Measurements from ENCODE around the gene ZNF174.

The ZNF174 gene

DNA sequence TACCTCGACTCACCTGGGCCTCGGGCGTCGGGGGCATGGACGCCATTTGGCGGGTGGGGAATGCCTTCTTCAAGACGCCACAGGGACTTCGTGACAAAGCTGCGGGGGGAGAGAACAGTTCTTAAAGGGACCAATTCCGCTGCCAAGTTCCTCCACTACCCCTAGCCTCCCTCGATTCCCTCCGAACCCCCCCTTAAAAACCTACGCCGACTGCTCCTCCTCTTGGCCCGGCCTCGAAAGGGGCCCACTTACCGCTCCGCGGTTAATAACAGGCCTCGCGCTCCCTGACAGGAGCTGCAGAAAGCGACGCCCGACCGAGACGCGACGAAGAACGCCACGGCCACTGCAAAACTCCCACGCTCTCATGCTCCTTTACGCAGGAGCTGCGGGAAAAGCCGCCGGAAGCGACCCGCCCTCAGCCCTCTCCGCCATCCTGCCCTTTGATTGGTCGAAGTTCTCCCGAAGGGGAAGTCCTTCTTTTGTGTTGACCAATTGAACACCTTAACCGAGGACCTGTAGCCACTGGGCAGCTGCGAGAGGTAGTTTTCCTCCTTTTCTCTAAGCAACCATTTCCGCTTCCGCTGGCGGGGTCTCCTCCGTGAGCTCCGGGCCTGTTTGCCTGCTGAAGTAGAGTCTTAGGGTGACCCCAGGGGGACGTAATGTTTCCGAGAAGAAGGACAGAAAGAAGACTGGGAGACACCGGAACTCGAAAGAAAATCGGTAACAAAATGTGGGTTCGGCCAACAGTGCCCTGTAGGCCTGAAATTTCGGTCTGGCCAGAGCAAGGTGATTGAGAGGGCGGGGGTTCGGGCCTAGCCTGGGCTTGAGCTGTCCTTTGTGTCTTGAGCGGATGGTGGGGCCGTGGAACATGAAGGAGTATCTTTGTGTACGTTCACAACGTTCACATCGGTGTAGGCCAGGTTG is 42.4 kb downstream of the ZNF174 start, which contains the start of the genes NAA60 and ZNF597:
NAA60 (plus strand) TSS at position 573 of the 924 bp plus-strand sequence. CDS start 32,548 bp downstream, outside the sequence.
ZNF597 (minus strand) TSS at position 397 of the 924 bp plus-strand sequence; CDS start at position 46, 351 bp downstream.
- DNase-seq (ENCODE audit: low read depth in 2 of 2), result peak; percentile 69 to 80

DNA sequence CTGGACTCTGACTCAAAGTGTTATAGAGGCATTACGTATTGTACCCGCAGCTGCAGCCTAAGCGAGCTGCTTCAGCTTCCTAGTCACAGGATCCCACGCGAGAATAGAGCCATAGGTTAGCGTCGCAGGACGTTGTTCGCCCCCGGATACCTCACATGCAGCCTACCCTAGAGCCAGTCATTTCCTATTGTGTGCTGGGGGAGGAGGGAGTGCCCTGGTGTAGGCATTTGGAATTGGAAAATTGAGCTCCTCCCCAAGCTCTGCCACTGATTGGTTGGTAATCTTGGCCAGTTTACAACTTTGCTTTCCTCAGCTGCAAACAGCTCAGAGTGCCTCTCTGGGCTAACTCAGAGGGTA is 43.0 kb downstream of the ZNF174 start:
- DNase-seq (ENCODE audit: low read depth in 2 of 2), result peak in 1 of 2 donors; percentile 48

DNA sequence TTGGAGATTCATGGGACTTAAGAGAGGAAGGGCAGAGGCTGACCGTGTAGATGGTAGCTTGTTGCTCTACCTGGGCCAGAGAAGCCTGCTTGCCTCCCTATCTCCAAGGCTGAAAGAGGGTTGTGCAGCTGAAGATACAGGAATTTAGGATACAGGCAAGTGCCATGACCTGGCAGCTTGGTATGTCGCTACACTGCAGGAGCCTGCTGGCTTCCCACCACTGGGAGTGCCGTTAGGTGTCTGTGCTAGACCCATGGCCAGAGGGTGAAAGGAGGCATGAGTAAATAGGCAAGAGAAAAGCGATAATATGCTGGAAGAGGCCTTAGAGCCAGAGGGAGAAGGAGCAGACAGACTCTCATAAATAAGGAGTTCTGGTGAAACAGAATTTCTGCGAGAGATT is 53.1 kb downstream of the ZNF174 start:
- no peak for DNase-seq (ENCODE audit: low read depth in 2 of 2)

DNA sequence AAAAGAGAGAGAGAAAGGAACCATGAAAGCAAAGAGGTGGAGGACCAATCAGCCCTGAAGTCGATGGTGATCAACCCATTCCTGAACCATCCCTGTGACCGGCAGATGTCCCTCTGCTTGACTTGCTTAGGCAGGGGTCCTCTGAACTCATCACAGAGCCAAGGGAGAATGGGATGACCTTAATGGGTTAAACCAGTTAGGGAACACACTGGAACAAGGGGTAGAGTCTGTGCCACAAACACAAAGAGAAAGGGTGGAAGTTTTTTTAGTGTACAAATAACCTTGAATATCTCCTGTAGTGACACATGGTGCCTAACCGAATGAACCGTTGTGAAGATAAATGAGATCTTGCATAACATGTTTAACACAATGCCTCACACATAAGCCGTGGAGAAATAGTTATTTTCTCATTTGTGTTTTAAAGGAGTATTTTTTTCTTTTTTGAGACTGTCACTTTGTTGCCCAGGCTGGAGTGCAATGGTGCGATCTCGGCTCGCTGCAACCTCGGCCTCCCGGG is 53.7 kb downstream of the ZNF174 start:
- DNase-seq (ENCODE audit: low read depth in 2 of 2), result no peak

DNA sequence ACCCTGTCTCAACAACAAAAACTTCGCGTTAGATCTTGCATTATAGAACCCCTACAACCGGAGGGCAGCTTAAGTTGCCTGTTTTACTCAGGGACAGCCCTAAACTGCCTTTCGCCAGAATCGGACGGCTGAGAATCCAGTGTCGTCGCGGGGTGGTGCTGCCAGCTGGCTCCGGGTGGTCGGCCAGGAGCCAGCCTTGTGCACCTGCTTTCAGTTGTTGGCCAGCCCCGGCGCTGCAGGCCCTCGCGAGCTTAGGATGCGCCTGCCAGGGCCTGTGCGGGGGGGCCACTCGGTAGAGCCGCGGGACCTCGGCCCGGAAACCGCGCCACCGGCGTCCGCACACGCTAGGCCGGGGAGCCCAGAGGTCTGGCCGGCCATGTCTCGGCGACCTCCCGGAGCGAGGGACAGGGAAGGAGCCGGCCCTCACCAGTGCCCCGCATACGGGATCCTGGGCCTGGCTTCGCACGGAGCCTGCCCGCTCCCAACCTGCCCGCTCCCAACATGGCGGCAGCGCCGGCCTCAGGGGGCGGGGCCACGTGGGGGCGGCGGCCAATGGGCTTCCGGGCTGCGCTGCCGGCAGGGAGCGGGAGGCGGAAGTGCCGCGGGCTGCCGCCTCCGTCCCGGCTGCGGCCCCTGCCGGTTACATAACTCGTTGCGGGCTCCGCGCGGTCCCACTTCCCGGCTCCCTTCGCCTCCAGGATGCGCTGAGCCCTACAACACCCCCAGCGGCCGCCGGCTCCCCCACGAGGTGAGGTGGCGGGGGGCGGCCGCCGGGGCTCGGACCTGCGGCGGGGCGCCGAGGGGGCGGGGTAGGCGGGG is 56.6 kb downstream of the ZNF174 start:
- DNase-seq (ENCODE audit: low read depth in 2 of 2), result peak; percentile 77 to 88

DNA sequence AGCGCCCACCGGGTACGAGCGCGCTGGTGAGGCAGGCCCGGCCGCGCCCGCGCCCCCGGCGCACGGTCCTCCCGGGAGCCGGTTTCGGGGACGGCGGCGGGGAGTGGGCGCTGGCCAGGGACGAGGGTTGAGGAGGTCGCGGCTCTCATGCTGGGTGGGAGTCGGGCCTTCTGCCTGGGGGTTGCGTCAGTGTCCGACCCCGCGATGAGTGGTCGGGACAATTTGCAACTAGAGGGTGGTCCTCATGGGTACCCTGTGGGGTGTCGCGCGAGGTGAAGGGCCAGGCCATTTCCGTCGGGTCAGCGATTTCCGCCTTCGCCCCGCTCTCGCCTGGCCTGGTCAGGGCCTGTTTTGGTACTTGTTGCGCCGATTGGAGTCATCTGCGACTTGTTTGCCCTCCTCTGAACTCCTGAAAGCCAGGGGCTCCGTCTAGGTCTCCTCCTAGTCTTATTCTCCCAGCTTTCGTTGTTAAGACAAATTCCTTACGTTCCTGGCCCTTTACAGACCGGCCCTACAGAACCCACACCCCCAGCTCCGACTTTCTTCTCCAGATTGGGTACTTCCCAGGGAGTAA is 57.4 kb downstream of the ZNF174 start:
- no peak for DNase-seq (ENCODE audit: low read depth in 2 of 2)

DNA sequence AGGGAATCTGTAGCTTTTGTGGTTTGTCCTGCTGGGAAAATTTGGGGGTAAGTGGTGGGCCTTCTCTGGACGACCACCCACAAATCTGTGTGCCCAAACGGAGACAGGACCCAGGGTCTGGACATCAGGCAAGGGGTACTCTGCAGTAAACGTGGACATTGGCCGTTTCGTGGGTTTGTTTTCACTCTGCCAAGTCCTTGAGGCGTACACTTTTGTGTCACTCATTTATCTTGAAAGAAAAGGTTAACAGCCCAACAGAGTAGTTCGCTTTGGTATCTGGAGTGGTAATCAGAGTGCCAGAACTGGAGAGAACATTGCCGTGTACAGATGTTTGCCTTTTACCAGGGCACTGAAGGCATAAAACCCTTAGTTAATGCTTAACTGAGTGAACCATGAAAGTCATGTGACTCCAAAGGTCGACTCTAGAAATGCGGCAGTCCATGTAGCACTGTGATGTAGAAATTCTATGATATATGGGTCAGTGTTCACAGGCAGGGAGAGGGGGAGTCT is 57.9 kb downstream of the ZNF174 start:
- no peak for DNase-seq (ENCODE audit: low read depth in 2 of 2)

Measured in stimulated activated CD4-positive, alpha-beta T cell treated with anti-CD3 and anti-CD28 coated beads, Interleukin-15, amount 100 ng/mL, for 48 hours (primary cell).